Transverse colon (tissue), 4 donors: ENCODE data around the gene MTCH2.

Source experiments
- EP300 ChIP-seq: sonication (generic); formaldehyde crosslinking; IDR thresholded peaks from one replicate; pipeline ENCODE4 v1.6.1; 2017; ENCODE audit warnings: antibody characterized with exemption, low read depth
- POLR2A ChIP-seq: fragments of 450-650 bp; IDR thresholded peaks from one replicate; pipeline ENCODE4 v1.6.1; 2016; ENCODE audit warnings: antibody characterized with exemption, mild to moderate bottlenecking, moderate library complexity
- POLR2AphosphoS5 ChIP-seq, 3 donors: sonication (generic); formaldehyde crosslinking; IDR thresholded peaks; one replicate each; pipeline ENCODE4 v1.6.1; 2016; ENCODE audit warnings: antibody characterized with exemption in 3 of 3
- TF ChIP-seq, protein P1 (sequence below), 5 experiments: fragments of 200-600 bp in 3 of 5; fragments of 450-650 bp in 2 of 5; sonication (generic) in 3 of 5; IDR thresholded peaks; 1 replicate in 2 of 5; 2 replicates in 3 of 5; pipeline ENCODE4 v1.5.1; 2016 to 2017; ENCODE audit warnings: antibody characterized with exemption in 5 of 5, inconsistent platforms in 3 of 5, mild to moderate bottlenecking in 2 of 5, moderate library complexity in 1 of 5

DNA sequence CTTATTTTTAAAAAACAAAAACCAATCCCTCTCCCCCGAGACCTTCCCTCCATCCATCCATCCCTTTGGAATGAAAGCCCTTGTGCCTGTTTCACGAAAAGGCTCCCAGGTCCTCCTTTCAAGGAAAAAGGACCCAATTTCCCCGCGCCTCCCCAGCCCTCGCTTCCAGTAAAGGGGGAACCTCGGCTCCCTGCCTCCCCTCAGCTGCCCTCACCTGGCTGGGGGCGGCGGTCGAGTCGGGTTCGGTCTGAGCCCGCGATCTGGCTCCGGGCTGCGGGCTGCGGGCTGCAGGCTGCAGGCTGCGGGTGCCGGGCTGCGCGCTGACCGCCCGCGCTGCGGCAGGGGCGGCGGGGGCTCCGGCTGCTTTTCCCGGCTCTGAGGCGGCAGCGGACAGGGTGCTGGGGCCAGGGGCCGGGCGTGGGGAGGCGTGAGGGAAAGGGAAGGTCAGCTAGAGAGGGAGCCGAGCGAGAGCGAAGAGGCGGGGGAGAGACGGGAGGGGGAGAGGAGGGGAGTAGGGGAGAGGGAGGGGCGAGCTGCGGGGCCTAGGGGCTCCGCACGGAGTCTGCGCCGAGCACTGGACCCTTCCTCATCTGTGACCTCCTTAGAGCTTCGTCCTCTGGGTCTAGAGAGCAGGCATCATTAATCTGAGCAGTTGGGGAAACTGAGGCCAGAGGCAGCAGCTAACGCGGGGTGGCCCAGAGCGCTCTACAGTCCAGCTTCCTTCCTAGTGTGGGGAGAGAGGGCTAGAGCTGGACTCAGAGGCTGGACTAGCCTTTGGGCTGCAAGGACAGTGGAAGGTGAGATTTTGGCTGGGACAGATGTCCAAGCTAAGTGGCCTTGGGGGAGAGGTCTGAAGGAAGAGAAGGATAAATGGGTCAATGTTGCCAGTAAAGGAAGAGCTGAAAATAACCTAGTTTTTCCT lies 48.2 kb downstream of the MTCH2 start, which contains the start of gene C1QTNF4:
- TF ChIP-seq, protein P1, sequence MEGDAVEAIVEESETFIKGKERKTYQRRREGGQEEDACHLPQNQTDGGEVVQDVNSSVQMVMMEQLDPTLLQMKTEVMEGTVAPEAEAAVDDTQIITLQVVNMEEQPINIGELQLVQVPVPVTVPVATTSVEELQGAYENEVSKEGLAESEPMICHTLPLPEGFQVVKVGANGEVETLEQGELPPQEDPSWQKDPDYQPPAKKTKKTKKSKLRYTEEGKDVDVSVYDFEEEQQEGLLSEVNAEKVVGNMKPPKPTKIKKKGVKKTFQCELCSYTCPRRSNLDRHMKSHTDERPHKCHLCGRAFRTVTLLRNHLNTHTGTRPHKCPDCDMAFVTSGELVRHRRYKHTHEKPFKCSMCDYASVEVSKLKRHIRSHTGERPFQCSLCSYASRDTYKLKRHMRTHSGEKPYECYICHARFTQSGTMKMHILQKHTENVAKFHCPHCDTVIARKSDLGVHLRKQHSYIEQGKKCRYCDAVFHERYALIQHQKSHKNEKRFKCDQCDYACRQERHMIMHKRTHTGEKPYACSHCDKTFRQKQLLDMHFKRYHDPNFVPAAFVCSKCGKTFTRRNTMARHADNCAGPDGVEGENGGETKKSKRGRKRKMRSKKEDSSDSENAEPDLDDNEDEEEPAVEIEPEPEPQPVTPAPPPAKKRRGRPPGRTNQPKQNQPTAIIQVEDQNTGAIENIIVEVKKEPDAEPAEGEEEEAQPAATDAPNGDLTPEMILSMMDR (IDR thresholded peaks at IDR 0.05) = no peak
- no peak for TF ChIP-seq POLR2A
- no peak for TF ChIP-seq POLR2AphosphoS5 (IDR thresholded peaks at IDR 0.05)
- no peak for TF ChIP-seq EP300
